NCI-H2171 (cell line): ENCODE measurements around the gene OTUB1.

Source experiments
- DNase-seq: peaks from one replicate; lab custom pipeline; 2025; lab: John Stamatoyannopoulos, UW

Gene OTUB1

GRCh38 chr11:64025205-64025604 lies 39.0 kb downstream of the OTUB1 start:
- DNase-seq = no peak

DNA sequence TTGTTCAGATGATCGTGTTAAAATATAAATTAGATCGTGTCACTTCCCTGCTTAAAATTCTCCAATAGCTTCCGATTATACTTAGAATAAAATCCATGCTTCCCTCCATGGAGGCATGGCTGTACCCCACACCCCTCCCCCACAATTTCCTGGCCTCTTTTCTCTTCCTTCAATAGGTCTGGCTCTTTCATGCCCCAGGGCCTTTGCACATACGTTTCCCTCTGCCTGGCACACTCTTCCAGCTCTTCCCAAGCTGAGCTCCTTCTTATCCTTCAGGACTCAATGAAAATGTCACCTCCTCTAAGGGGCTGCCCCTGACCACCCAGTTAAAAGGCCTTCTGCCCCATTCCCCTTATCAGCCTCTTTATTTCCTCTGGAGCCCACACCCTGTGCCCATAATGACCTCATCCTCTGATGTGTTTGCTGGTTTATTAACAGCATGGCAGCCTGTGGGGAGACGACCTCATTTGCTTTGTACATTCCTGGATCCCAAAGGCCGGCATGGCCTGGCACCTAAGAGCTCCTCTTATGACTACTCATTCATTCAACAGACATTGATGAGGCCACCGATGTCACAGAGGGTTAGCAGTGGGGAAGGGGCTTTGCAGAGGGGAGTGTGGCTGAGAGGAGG lies 40.5 kb downstream of the OTUB1 start:
- no peak for DNase-seq

DNA sequence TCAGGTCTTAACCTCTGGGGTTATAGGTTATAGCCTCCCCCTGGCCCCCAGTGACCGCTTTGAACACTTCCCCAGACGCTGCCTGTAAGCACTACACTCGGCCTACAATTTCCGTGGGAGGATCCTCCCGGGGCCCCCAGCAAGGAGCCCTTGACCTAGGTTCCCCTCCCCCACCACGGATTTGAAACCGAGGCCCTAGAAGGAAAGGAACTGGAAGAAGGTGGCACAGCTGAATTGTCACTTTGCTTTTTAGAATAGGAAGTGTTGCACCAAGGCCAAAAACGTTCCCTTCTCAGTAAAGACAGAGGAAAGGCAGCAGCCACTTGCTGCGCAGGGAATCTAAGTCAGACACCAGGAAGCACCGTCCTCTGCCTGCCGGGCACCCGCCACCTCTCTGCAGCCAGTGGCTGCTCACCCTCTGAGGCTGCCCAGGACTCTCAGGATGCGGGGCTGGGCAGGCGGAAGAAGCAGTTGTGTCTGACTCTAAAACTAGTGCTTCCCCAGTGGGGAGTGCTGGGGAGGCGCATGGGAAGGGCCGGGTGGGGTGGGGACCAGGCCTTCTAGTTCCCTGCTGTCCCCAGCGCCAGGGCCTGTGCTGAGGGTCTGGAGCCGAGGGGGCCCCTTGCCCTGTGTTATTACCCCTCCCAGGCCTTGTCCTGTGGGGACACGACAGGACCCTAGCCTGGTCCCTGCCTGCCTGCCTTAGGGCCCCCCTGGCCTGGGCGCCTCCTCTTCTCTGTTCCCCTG lies 41.6 kb downstream of the OTUB1 start:
- no peak for DNase-seq

- peak; percentile 73 for DNase-seq
These were observed 42.3 kb downstream of the OTUB1 start for GRCh38 chr11:64028398-64029115.

DNA sequence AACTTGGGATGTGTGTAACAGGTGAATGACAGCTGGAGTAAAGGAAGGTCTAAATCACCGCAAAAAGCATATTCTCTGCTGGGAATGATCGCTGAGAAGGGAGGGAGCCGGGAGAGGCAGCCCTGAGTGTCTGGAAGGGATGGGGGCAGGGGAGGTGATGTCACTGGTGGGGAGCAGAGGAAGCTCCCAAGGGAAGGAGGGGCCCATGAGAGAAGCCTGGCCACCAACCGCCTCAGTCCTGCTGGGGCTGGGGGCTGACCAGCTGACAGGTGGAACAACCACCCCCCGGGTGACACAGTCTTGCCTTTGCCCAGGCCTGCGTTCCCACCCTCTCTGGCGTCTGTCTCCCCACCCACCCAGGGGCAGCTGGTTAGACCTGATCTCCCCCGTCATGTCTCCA lies 43.5 kb downstream of the OTUB1 start:
- DNase-seq = no peak

DNA sequence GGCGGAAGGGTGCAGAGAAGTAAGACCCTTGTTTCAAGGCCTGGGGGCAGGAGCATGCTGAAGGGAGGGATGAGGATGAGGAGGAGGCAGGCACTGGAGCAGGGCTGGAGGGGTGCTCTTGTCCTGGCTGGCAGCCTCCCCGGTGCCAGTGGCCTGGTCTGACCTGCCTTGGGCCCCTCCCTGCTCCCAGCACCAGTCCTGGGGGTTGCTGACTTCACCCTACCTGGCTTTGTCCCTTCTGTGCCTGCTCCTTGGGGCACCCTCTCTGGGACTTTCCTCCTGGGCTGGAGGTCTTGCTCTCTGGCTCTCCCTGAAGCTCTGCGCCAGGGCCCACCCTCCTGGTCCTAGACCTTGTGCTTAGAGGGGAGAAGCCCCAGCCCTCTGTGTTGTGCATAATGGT lies 44.8 kb downstream of the OTUB1 start:
- DNase-seq = no peak

- no peak for DNase-seq
These were observed 45.8 kb downstream of the OTUB1 start for GRCh38 chr11:64032050-64032449.

DNA sequence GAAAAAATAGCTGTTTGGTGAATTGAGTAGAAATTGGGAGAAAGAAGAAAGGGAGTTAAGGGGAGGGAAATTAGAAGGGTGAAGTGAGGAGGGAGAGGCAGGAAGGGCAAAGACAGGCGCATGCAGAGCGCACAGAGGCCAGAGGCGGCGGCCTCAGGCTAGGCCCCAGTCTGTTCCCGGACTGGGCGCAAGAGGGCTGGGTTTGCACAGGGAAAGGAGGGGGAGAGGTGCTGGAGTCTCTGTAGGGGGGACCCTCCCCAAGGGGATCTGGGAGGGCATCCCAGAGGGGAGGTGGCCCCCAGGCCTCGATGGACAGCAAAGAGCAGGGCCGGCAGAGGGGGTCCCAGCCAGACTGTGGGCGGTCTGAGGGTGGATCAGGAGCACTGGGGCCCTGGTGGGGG lies 48.2 kb downstream of the OTUB1 start:
- DNase-seq = no peak

DNA sequence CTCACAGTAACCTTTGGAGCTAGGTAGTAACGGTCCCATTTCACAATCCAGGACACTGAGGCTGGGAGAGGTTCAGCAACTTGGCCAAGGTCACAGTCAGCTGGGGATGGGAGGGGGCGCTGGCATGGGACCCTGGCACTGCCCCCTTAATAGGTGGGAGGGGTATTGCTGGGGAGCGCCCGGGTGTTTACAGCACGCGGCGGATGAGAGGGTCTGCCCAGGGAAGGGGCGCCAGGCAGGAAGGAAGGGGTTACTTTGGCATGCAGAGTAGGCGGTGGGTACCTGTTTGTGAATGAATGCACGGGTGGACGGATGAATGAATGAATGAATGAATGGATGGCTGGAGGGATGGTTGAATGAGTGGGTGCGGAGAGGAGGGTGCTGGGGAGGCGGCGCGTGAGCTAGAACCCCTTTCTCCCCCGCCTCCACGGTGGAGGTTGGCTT lies 48.9 kb downstream of the OTUB1 start:
- no peak for DNase-seq

GRCh38 chr11:64035576-64035975 lies 49.3 kb downstream of the OTUB1 start, which contains the start of gene FLRT1:
Gene FLRT1, plus strand, starts transcription at chr11:64035931. Its CDS starts 80,337 bp downstream, at chr11:64116268.
- DNase-seq = peak; percentile 47

- peak; percentile 47 for DNase-seq
These were observed 50.1 kb downstream of the OTUB1 start for GRCh38 chr11:64036087-64037026.

DNA sequence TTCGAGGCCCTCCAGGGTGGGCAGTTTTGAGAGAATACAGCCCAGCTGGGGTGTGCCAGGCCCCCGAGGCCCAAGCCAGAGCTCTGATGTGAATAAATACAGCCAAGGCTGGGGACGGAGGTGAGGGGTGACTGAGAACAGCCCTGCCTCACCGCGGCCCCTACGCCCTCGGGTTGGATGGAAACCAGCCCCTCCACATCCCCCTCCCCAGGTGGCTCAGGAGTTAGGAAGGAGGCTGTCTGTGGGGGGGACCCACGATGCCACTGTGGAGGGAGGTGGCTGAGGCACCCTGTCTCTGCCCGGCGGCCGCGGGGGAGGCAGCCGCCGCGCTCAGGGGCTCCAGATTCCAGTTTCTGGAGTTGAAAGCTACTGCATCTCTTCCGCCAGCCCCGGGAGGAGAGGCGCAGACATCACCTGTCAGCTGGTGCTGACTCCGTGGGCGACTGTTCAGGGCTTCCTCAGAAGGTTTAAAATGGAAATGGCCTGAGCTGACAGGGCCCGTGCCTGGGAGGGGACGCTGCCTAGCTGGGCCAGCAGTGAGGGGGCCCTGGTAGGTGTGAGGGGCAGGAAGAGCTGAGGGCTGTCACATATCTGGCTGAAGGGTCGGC lies 50.9 kb downstream of the OTUB1 start:
- DNase-seq = no peak

DNA sequence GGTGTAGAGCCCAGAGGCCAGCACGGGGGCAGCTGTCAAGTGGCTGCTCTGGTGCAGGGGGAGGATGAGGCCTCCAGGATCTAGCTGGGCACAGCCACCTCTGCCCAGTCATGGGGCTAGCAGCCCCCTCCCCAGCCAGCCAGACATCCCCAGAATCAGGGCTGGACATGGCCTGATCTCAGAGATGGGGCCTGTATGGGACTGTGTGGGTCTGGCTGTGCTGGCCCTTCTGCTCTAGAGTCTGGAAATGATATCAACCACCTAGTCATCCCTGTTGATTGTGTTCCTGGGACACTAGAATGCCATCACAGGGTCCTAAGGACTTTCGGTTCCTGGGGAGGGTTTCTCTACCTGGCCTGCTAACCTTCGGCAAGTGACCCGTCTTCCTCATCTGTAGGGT lies 52.3 kb downstream of the OTUB1 start:
- no peak for DNase-seq

DNA sequence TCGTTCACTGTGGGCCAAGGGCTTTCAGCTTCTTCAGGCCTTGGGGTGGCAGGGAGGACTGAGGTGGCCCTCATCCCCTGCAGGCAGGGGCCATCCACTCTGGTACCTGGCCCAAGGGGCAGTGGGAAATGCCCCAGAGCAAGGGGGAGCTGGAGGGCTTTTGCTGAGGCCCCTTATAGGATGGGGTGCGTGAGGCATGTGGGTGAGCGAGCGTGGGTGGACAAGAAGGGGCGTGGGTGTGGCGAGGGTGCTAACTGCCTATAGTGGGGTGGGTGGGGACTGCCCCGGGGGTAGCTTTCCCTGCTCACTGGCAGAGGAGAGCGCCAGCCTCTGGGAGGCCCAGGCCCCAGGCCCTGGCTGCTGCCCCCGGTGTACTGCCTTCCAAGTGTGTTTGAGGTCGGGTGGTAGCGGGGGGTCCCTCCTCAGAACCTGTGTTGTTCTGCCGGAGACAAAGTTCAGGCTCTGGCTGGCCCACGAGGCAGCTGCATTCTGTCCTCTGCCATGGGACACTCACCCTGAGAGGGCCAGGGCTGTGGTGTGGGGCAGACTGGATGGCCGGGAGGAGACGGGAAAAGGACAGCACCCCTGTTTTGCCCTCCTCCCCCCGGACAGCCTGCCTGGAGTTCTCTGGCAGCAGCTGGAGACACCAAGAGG lies 52.9 kb downstream of the OTUB1 start:
- no peak for DNase-seq

GRCh38 chr11:64040684-64041322 lies 54.6 kb downstream of the OTUB1 start:
- peak; percentile 62 for DNase-seq

DNA sequence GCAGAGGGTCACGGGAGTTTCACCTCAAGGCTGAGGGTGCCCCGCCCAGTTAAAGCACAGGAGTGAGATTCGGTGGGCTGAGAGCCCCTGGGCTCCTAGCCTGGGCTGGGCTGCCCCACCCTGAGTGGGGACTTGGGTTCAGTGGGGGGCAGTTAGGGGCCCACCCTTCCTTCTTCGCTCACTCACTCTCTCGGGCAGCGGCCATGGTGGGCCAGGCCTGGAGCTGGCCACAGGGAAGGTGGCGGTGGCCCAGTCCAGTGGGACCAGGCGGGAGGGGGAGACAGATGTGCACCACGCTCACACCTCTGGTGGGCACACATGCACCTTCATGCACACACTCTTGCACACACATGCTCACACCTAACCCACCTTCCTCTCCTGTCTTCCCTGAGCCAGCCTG lies 55.6 kb downstream of the OTUB1 start:
- no peak for DNase-seq

DNA sequence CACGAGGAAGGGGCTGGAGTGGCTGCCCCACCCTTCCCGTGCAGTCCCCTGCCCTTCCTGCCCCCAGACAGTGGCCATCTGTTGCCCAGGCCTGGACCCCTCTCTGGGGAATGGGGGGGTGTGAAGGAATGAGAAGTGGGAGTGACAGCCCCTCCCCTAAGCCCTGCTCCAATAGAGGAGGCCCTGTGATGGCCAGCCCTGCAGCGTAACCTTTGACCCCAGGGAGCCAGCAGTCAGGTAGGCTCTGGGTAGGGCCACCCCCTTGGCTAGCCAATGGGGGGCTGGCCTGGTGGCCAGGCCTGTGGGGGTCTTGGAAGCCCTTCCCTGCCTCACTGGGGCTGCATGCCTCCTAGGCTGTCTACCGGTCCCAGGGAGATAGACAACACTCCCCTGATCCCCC lies 56.1 kb downstream of the OTUB1 start:
- no peak for DNase-seq

DNA sequence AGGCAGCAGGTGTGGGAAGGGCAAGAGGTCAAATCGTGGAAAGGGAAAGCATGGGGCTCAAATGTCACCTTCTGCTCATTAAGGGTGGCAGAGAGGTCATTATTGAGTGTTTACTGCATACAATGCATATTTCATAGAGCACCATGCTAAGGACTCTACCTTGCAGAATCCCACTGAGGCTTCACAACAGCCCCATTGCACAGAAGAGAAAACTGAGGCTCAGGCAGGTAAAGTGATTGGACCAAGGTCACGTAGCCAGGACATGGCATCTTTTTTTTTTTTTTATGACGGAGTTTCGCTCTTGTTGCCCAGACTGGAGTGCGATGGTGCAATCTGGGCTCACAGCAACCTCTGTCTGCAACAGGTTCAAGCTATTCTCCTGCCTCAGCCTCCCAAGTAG lies 57.3 kb downstream of the OTUB1 start:
- no peak for DNase-seq

- DNase-seq = peak; percentile 78
These were observed 58.6 kb downstream of the OTUB1 start for GRCh38 chr11:64044730-64045393.

- no peak for DNase-seq
These were observed 59.5 kb downstream of the OTUB1 start for GRCh38 chr11:64045700-64046099.
